GM23338 (cell line): Measurements from ENCODE around the gene GNPDA1. TPM values are rescaled to one million over a fixed set of nuclear protein-coding genes. Genes with fewer than 3 reads are reported as not detected.

ENCODE experiments used
- ATAC-seq: fragments of 200-7000 bp; cut with Tn5 transposase; 3 replicates; pipeline ENCODE4 v1.9.1; 2020
- DNase-seq: peaks from one replicate; pipeline ENCODE4 v3.0.0-alpha.2; 2015; ENCODE audit warnings: low spot score
- H2AFZ ChIP-seq: fragments of 200-600 bp; sonication (generic); 2 replicates; pipeline ENCODE4 v1.8.0; 2016; ENCODE audit warnings: antibody characterized with exemption, mild to moderate bottlenecking, moderate library complexity
- H3F3A ChIP-seq: fragments of 200-600 bp; sonication (generic); replicated peaks from 2 replicates; pipeline ENCODE4 v1.8.0; 2017; ENCODE audit warnings: antibody characterized with exemption, mixed run types, low read depth
- H3K27ac ChIP-seq: fragments of 200-600 bp; sonication (generic); 2 replicates; pipeline ENCODE4 v1.6.1; 2016; ENCODE audit warnings: low read depth
- H3K27me3 ChIP-seq: fragments of 200-600 bp; sonication (generic); 2 replicates; pipeline ENCODE4 v1.8.0; 2016; ENCODE audit warnings: mild to moderate bottlenecking, mixed run types, moderate library complexity; ENCODE audit not compliant: insufficient read depth
- H3K36me3 ChIP-seq: fragments of 200-600 bp; sonication (generic); 2 replicates; pipeline ENCODE4 v1.8.0; 2016; ENCODE audit warnings: mild to moderate bottlenecking; ENCODE audit not compliant: insufficient read depth
- H3K4me1 ChIP-seq: fragments of 200-600 bp; sonication (generic); 2 replicates; pipeline ENCODE4 v1.8.0; 2016; ENCODE audit warnings: mild to moderate bottlenecking, moderate library complexity; ENCODE audit not compliant: insufficient read depth
- H3K4me2 ChIP-seq: fragments of 200-600 bp; sonication (generic); 2 replicates; pipeline ENCODE4 v1.7.1; 2017; ENCODE audit warnings: mixed run types
- H3K4me3 ChIP-seq: fragments of 200-600 bp; sonication (generic); 2 replicates; pipeline ENCODE4 v1.6.1; 2016; ENCODE audit warnings: mixed run types
- H3K79me2 ChIP-seq: fragments of 200-600 bp; sonication (generic); replicated peaks from 2 replicates; pipeline ENCODE4 v1.8.0; 2017; ENCODE audit warnings: mild to moderate bottlenecking; ENCODE audit not compliant: insufficient read depth
- H3K9me2 ChIP-seq: fragments of 200-600 bp; sonication (generic); 2 replicates; pipeline ENCODE4 v1.8.0; 2017; ENCODE audit not compliant: insufficient read depth
- H4K20me1 ChIP-seq: fragments of 200-600 bp; sonication (generic); replicated peaks from 2 replicates; pipeline ENCODE4 v1.8.0; 2017; ENCODE audit warnings: mild to moderate bottlenecking; ENCODE audit not compliant: insufficient read depth
- H3K27ac Mint-ChIP-seq: 2 replicates; pipeline ENCODE4 v1.8.0; 2020; ENCODE audit warnings: inconsistent platforms, mild to moderate bottlenecking, moderate library complexity, mixed read lengths
- H3K27me3 Mint-ChIP-seq: 3 replicates; pipeline ENCODE4 v1.8.0; 2022; ENCODE audit warnings: low read depth, mild to moderate bottlenecking, moderate library complexity, mixed read lengths, inconsistent platforms; ENCODE audit not compliant: insufficient read depth, poor library complexity
- H3K36me3 Mint-ChIP-seq: 3 replicates; pipeline ENCODE4 v1.8.0; 2021; ENCODE audit warnings: low read depth, mild to moderate bottlenecking, inconsistent platforms, moderate library complexity, mixed read lengths
- H3K4me1 Mint-ChIP-seq: 3 replicates; pipeline ENCODE4 v1.8.0; 2020; ENCODE audit warnings: mild to moderate bottlenecking, inconsistent platforms, mixed read lengths
- H3K4me3 Mint-ChIP-seq: 3 replicates; pipeline ENCODE4 v1.8.0; 2021; ENCODE audit warnings: moderate library complexity, mild to moderate bottlenecking, inconsistent platforms, mixed read lengths
- H3K9me3 Mint-ChIP-seq: 3 replicates; pipeline ENCODE4 v1.8.0; 2020; ENCODE audit warnings: moderate library complexity, mild to moderate bottlenecking, inconsistent platforms, mixed read lengths
- CREB1 ChIP-seq: fragments of 250-450 bp; sonication (Bioruptor Pico); IDR thresholded peaks from 2 replicates; pipeline ENCODE4 v1.5.0; 2020; ENCODE audit warnings: low read depth, mild to moderate bottlenecking, moderate library complexity
- JUNB ChIP-seq: IDR thresholded peaks from one replicate; pipeline ENCODE4 v1.6.1; 2016; ENCODE audit warnings: antibody characterized with exemption; ENCODE audit not compliant: unreplicated experiment
- REST ChIP-seq: IDR thresholded peaks from one replicate; pipeline ENCODE4 v1.6.1; 2018; ENCODE audit warnings: antibody characterized with exemption; ENCODE audit not compliant: unreplicated experiment
- STAT1 ChIP-seq: IDR thresholded peaks from one replicate; pipeline ENCODE4 v1.6.1; 2016; ENCODE audit warnings: antibody characterized with exemption; ENCODE audit not compliant: unreplicated experiment
- ZNF114 ChIP-seq: fragments of 250-450 bp; sonication (Bioruptor Pico); IDR thresholded peaks from 2 replicates; pipeline ENCODE4 v1.5.0; 2020; ENCODE audit warnings: mild to moderate bottlenecking, moderate library complexity
- ZNF331 ChIP-seq: fragments of 250-450 bp; sonication (Bioruptor Pico); IDR thresholded peaks from 2 replicates; pipeline ENCODE4 v1.5.0; 2020; ENCODE audit warnings: low read depth, mild to moderate bottlenecking, moderate library complexity
- polyA plus RNA-seq: library from polyadenylated mRNA; unstranded; fragments of >200 nt; fragmentation: Nextera tagmentation; extraction: Ambion mirVana; gene quantifications from 2 replicates; pipeline ENCODE4 v1.2.1, GENCODE V29; 2016
- total RNA-seq: library from RNA; depleted of rRNA; stranded (reverse); fragments of >200 nt; shearing (Covaris generic); gene quantifications from 2 replicates; pipeline ENCODE4 v1.2.3, GENCODE V29; 2014
- TF ChIP-seq, protein P1 (sequence below): IDR thresholded peaks from 2 replicates; pipeline ENCODE4 v1.6.1; 2016; ENCODE audit warnings: antibody characterized with exemption
- TF ChIP-seq, protein P2 (sequence below): fragments of 250-450 bp; sonication (Bioruptor Pico); IDR thresholded peaks from 2 replicates; pipeline ENCODE4 v1.5.0; 2020; ENCODE audit warnings: mild to moderate bottlenecking, moderate library complexity
- TF ChIP-seq, protein P3 (sequence below), 2 experiments: fragments of 200-600 bp in 1 of 2; sonication (generic) in 1 of 2; conservative IDR thresholded peaks; 2 replicates each; pipeline versions ENCODE4 v1.5.1 to v1.6.1; 2016 to 2017; ENCODE audit warnings: antibody characterized with exemption in 2 of 2, low read depth in 2 of 2, mild to moderate bottlenecking in 2 of 2, moderate library complexity in 1 of 2

Gene GNPDA1
- total and polyA plus RNA-seq, 2 experiments from 2014 or later, result 47.6 to 117 TPM

GRCh38 chr5:142015781-142016533 lies 3.1 kb upstream of the GNPDA1 start:
- Histone ChIP-seq H3K4me3 (no peak overlapping the region), H3K4me2 (no peak overlapping the region), H3K79me2 (no peaks in the 10 kb centered on the region; the same call in 1 of the 2 replicates), H3K27ac (no peak overlapping the region), H2AFZ (no peak overlapping the region), H3K9me2 (no peaks in the 10 kb centered on the region), H3K27me3 (no peaks in the 10 kb centered on the region), H3F3A (0 out of 2 replicates have a peak, but pooled peaks cover 6% of the 10 kb centered on the region), H3K4me1 (peaks cover 6% of the 10 kb centered on the region; the same call in 1 of the 2 replicates), H4K20me1 (no peaks in the 10 kb centered on the region), H3K36me3 (no peaks in the 10 kb centered on the region)
- no peak overlapping the region for H3K27ac Mint-ChIP-seq
- ATAC-seq (no peak), DNase-seq (no peak)
- peaks cover 6% of the 10 kb centered on the region for H3K27me3 Mint-ChIP-seq
- peaks cover 10% of the 10 kb centered on the region; the same call in 2 of the 3 replicates for H3K9me3 Mint-ChIP-seq
- H3K4me3 Mint-ChIP-seq, result no peak overlapping the region
- no peak for TF ChIP-seq CREB1 (CRISPR knock-in tag)
- TF ChIP-seq, protein P1, sequence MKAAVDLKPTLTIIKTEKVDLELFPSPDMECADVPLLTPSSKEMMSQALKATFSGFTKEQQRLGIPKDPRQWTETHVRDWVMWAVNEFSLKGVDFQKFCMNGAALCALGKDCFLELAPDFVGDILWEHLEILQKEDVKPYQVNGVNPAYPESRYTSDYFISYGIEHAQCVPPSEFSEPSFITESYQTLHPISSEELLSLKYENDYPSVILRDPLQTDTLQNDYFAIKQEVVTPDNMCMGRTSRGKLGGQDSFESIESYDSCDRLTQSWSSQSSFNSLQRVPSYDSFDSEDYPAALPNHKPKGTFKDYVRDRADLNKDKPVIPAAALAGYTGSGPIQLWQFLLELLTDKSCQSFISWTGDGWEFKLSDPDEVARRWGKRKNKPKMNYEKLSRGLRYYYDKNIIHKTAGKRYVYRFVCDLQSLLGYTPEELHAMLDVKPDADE, result no peak
- TF ChIP-seq, protein P2, sequence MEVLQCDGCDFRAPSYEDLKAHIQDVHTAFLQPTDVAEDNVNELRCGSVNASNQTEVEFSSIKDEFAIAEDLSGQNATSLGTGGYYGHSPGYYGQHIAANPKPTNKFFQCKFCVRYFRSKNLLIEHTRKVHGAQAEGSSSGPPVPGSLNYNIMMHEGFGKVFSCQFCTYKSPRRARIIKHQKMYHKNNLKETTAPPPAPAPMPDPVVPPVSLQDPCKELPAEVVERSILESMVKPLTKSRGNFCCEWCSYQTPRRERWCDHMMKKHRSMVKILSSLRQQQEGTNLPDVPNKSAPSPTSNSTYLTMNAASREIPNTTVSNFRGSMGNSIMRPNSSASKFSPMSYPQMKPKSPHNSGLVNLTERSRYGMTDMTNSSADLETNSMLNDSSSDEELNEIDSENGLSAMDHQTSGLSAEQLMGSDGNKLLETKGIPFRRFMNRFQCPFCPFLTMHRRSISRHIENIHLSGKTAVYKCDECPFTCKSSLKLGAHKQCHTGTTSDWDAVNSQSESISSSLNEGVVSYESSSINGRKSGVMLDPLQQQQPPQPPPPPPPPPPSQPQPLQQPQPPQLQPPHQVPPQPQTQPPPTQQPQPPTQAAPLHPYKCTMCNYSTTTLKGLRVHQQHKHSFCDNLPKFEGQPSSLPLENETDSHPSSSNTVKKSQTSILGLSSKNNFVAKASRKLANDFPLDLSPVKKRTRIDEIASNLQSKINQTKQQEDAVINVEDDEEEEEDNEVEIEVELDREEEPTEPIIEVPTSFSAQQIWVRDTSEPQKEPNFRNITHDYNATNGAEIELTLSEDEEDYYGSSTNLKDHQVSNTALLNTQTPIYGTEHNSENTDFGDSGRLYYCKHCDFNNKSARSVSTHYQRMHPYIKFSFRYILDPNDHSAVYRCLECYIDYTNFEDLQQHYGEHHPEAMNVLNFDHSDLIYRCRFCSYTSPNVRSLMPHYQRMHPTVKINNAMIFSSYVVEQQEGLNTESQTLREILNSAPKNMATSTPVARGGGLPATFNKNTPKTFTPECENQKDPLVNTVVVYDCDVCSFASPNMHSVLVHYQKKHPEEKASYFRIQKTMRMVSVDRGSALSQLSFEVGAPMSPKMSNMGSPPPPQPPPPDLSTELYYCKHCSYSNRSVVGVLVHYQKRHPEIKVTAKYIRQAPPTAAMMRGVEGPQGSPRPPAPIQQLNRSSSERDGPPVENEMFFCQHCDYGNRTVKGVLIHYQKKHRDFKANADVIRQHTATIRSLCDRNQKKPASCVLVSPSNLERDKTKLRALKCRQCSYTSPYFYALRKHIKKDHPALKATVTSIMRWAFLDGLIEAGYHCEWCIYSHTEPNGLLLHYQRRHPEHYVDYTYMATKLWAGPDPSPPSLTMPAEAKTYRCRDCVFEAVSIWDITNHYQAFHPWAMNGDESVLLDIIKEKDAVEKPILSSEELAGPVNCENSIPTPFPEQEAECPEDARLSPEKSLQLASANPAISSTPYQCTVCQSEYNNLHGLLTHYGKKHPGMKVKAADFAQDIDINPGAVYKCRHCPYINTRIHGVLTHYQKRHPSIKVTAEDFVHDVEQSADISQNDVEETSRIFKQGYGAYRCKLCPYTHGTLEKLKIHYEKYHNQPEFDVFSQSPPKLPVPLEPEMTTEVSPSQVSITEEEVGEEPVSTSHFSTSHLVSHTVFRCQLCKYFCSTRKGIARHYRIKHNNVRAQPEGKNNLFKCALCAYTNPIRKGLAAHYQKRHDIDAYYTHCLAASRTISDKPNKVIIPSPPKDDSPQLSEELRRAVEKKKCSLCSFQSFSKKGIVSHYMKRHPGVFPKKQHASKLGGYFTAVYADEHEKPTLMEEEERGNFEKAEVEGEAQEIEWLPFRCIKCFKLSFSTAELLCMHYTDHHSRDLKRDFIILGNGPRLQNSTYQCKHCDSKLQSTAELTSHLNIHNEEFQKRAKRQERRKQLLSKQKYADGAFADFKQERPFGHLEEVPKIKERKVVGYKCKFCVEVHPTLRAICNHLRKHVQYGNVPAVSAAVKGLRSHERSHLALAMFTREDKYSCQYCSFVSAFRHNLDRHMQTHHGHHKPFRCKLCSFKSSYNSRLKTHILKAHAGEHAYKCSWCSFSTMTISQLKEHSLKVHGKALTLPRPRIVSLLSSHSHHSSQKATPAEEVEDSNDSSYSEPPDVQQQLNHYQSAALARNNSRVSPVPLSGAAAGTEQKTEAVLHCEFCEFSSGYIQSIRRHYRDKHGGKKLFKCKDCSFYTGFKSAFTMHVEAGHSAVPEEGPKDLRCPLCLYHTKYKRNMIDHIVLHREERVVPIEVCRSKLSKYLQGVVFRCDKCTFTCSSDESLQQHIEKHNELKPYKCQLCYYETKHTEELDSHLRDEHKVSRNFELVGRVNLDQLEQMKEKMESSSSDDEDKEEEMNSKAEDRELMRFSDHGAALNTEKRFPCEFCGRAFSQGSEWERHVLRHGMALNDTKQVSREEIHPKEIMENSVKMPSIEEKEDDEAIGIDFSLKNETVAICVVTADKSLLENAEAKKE (CRISPR knock-in tag), result no peak
- no peak for TF ChIP-seq JUNB
- no peak for TF ChIP-seq ZNF331
- no peak for TF ChIP-seq STAT1
- TF ChIP-seq REST, result no peak
- no peak for TF ChIP-seq ZNF114 (CRISPR knock-in tag)
- TF ChIP-seq, protein P3, sequence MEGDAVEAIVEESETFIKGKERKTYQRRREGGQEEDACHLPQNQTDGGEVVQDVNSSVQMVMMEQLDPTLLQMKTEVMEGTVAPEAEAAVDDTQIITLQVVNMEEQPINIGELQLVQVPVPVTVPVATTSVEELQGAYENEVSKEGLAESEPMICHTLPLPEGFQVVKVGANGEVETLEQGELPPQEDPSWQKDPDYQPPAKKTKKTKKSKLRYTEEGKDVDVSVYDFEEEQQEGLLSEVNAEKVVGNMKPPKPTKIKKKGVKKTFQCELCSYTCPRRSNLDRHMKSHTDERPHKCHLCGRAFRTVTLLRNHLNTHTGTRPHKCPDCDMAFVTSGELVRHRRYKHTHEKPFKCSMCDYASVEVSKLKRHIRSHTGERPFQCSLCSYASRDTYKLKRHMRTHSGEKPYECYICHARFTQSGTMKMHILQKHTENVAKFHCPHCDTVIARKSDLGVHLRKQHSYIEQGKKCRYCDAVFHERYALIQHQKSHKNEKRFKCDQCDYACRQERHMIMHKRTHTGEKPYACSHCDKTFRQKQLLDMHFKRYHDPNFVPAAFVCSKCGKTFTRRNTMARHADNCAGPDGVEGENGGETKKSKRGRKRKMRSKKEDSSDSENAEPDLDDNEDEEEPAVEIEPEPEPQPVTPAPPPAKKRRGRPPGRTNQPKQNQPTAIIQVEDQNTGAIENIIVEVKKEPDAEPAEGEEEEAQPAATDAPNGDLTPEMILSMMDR (conservative IDR thresholded peaks at IDR 0.05; ENCODE audit: low read depth in 2 of 2), result no peak
- H3K36me3 Mint-ChIP-seq, result peaks cover 7% of the 10 kb centered on the region
- H3K4me1 Mint-ChIP-seq, result peaks cover 13% of the 10 kb centered on the region
